HCT116 (cell line): ENCODE results near the gene RAB39A. TPM values are rescaled to one million over a fixed set of nuclear protein-coding genes. Genes with fewer than 3 reads are reported as not detected.

Experiments
- ATAC-seq: fragments of 200-7000 bp; cut with Tn5 transposase; 2 replicates; pipeline ENCODE4 v1.9.1; 2020; ENCODE audit warnings: mild to moderate bottlenecking, moderate library complexity
- BruUV-seq: library from RNA; stranded (reverse); fragments of 400-500 nt; replicated peaks from 2 replicates; lab custom pipeline; 2021; lab: Mats Ljungman, UMichigan
- CTCF ChIA-PET: fragments of 300-600 bp; sonication (Branson Sonifier 250); formaldehyde crosslinking; loops from one replicate; lab custom pipeline; 2021; ENCODE audit warnings: antibody characterized with exemption; lab: Charles Lee
- POLR2A ChIA-PET: fragments of 300-600, 350-600 bp; sonication (Branson Sonifier 250); formaldehyde crosslinking; loops from one replicate; lab custom pipeline; 2021; ENCODE audit warnings: antibody characterized with exemption; lab: Charles Lee
- RAD21 ChIA-PET, 2 experiments: fragments of 300-600 bp; sonication (Branson Sonifier 250); formaldehyde crosslinking; loops; one replicate each; lab custom pipeline; 2023; ENCODE audit warnings: low total read pairs in 2 of 2; ENCODE audit not compliant: uncharacterized antibody in 2 of 2, unreplicated experiment in 2 of 2, low non-redundant PET in 1 of 2; lab: Charles Lee
- DNase-seq: peaks from one replicate; pipeline ENCODE4 v3.0.0-alpha.2; 2010; ENCODE audit warnings: low read depth, low spot score
- H2AFZ ChIP-seq: fragments of 200-600 bp; shearing (Covaris generic), sonication (generic); 2 replicates; pipeline ENCODE4 v1.6.1; 2017; ENCODE audit warnings: low read depth, mixed run types, mixed read lengths, antibody characterized with exemption, low read length; ENCODE audit not compliant: poor library complexity, severe bottlenecking
- H3K27ac ChIP-seq: 2 replicates; pipeline ENCODE4 v1.5.1; 2012; ENCODE audit warnings: low read depth, low read length
- H3K27me3 ChIP-seq: fragments of 200-600 bp; sonication (generic); 2 replicates; pipeline ENCODE4 v1.6.1; 2016; ENCODE audit warnings: mixed run types, low read length, mixed read lengths; ENCODE audit not compliant: insufficient read depth
- H3K36me3 ChIP-seq, 2 experiments: fragments of 200-500 bp in 1 of 2; fragments of 200-600 bp in 1 of 2; sonication (Bioruptor generic) in 1 of 2; sonication (generic) in 1 of 2; 2 replicates each; pipeline versions ENCODE4 v1.5.1 to v1.6.1; 2014 to 2016; ENCODE audit warnings: low read length in 2 of 2, inconsistent platforms in 1 of 2, mixed read lengths in 1 of 2, mixed run types in 1 of 2; ENCODE audit not compliant: insufficient read depth in 2 of 2, control insufficient read depth in 1 of 2
- H3K4me1 ChIP-seq, 2 experiments: fragments of 200-600 bp in 1 of 2; sonication (generic) in 1 of 2; 2 replicates each; pipeline versions ENCODE4 v1.5.1 to v1.6.1; 2012 to 2017; ENCODE audit warnings: low read length in 2 of 2, inconsistent platforms in 1 of 2, mild to moderate bottlenecking in 1 of 2, mixed read lengths in 1 of 2, mixed run types in 1 of 2, moderate library complexity in 1 of 2; ENCODE audit not compliant: insufficient read depth in 2 of 2, control insufficient read depth in 1 of 2
- H3K4me2 ChIP-seq: fragments of 200-600 bp; sonication (generic); 2 replicates; pipeline ENCODE4 v1.6.1; 2017; ENCODE audit warnings: mixed run types, low read length, mixed read lengths
- H3K4me3 ChIP-seq, 2 experiments: fragments of 200-600 bp in 1 of 2; sonication (generic) in 1 of 2; replicated peaks in 1 of 2; 2 replicates each; pipeline ENCODE4 v1.5.1; 2011 to 2016; ENCODE audit warnings: low read length in 2 of 2, control low read depth in 1 of 2, low read depth in 1 of 2, mild to moderate bottlenecking in 1 of 2, mixed read lengths in 1 of 2, mixed run types in 1 of 2
- H3K79me2 ChIP-seq: fragments of 200-600 bp; sonication (generic); 2 replicates; pipeline ENCODE4 v1.6.1; 2017; ENCODE audit warnings: mild to moderate bottlenecking, mixed run types, low read length, moderate library complexity, mixed read lengths; ENCODE audit not compliant: insufficient read depth
- H3K9ac ChIP-seq: fragments of 200-600 bp; sonication (generic); 2 replicates; pipeline ENCODE4 v1.6.1; 2016; ENCODE audit warnings: low read length, mixed read lengths
- H3K9me2 ChIP-seq: fragments of 200-600 bp; sonication (generic), shearing (Covaris generic); 2 replicates; pipeline ENCODE4 v1.6.1; 2017; ENCODE audit warnings: mixed run types, mild to moderate bottlenecking, moderate library complexity; ENCODE audit not compliant: insufficient read depth
- H3K9me3 ChIP-seq, 2 experiments: fragments of 200-500 bp in 1 of 2; fragments of 200-600 bp in 1 of 2; sonication (Bioruptor generic) in 1 of 2; sonication (generic) in 1 of 2; 2 replicates each; pipeline ENCODE4 v1.6.1; 2014 to 2017; ENCODE audit warnings: low read length in 2 of 2, mixed read lengths in 2 of 2, inconsistent platforms in 1 of 2, low read depth in 1 of 2, mild to moderate bottlenecking in 1 of 2, mixed run types in 1 of 2, moderate library complexity in 1 of 2; ENCODE audit not compliant: control insufficient read depth in 1 of 2, insufficient read depth in 1 of 2
- H4K20me1 ChIP-seq: fragments of 200-600 bp; sonication (generic), shearing (Covaris generic); 2 replicates; pipeline ENCODE4 v1.6.1; 2017; ENCODE audit warnings: mixed run types, mild to moderate bottlenecking, moderate library complexity; ENCODE audit not compliant: insufficient read depth
- CBX3 ChIP-seq: IDR thresholded peaks from 2 replicates; pipeline ENCODE4 v1.6.1; 2012; ENCODE audit warnings: low read depth
- CTCF ChIP-seq, 3 experiments: fragments of 200-600 bp in 1 of 3; sonication (generic) in 1 of 3; IDR thresholded peaks in 2 of 3; conservative IDR thresholded peaks in 1 of 3; 2 replicates each; pipeline ENCODE4 v1.5.1; 2012 to 2017; ENCODE audit warnings: low read depth in 2 of 3, low read length in 2 of 3, antibody characterized with exemption in 1 of 3, borderline replicate concordance in 1 of 3, control low read depth in 1 of 3, mild to moderate bottlenecking in 1 of 3, mixed read lengths in 1 of 3, mixed run types in 1 of 3, moderate library complexity in 1 of 3; ENCODE audit not compliant: insufficient read depth in 1 of 3
- EZH2phosphoT487 ChIP-seq: fragments of 200-600 bp; IDR thresholded peaks from 2 replicates; pipeline ENCODE4 v1.6.1; 2018; ENCODE audit warnings: antibody characterized with exemption, borderline replicate concordance
- JUND ChIP-seq: IDR thresholded peaks from 2 replicates; pipeline ENCODE4 v1.6.1; 2012
- POLR2A ChIP-seq: IDR thresholded peaks from 2 replicates; pipeline ENCODE4 v1.7.0; 2011; ENCODE audit warnings: borderline replicate concordance; ENCODE audit not compliant: insufficient read depth, insufficient read length; ENCODE audit errors: extremely low read depth
- POLR2AphosphoS5 ChIP-seq: IDR thresholded peaks from 2 replicates; pipeline ENCODE4 v1.6.1; 2011; ENCODE audit warnings: mild to moderate bottlenecking, low read depth, low read length, moderate library complexity
- RAD21 ChIP-seq: IDR thresholded peaks from 2 replicates; pipeline ENCODE4 v1.6.1; 2012; ENCODE audit warnings: low read depth, mild to moderate bottlenecking
- TCF7L2 ChIP-seq: IDR thresholded peaks from 2 replicates; pipeline ENCODE4 v1.7.0; 2011; ENCODE audit warnings: borderline replicate concordance, inconsistent platforms; ENCODE audit not compliant: insufficient read depth, insufficient read length; ENCODE audit errors: extremely low read depth
- YY1 ChIP-seq: IDR thresholded peaks from 2 replicates; pipeline ENCODE4 v1.6.1; 2011; ENCODE audit warnings: low read length, low read depth, moderate library complexity, mild to moderate bottlenecking; ENCODE audit not compliant: insufficient replicate concordance; ENCODE audit errors: extremely low read depth
- intact Hi-C: fragments of 100-400 bp; cut with micrococcal nuclease; formaldehyde crosslinking; loops from 2 replicates; pipeline ENCODE4 v1.10.0; 2022
- total RNA-seq: library from RNA; stranded (reverse); gene quantifications from one replicate; pipeline ENCODE4 v1.2.1, GENCODE V29; 2021; ENCODE audit not compliant: unreplicated experiment

The RAB39A gene
- total RNA-seq, 1 experiment from 2014 or later, result not detected

DNA sequence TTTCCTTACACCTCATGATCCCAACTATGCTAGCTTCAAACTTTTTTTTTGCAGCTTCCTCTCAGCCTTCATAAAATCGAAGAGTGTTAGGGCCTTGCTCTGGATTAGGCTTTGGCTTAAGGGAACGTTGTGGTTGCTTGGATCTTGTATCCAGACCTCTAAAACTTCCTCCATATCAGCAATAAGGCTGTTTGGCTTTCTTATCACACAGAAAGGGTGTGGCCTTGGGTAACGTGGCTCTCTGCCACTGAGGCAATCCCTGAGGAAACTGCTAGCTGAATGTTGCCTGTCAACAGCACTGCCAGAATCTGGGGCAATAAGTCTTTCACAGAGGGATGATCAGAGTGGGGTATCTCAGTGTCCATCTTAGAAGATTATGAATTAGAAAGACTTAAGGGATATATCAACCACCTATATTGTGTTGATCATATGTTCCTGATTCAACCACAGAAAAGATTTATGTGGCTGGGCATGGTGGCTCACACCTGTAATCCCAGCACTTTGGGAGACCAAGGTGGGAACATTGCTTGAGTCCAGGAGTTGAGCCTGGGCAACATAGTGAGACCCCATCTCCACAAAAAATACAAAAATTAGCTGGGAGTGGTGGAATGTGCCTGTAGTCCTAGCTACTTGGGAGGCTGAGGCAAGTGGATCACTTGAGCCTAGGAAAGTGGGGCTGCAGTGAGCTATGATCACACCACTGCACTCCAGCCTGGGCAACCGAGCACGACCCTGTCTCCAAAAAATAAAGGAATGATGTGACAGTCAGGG lies 67.9 kb downstream of the RAB39A start:
- H4K20me1 ChIP-seq, result no peaks in the 10 kb centered on the region
- no peak overlapping the region for H2AFZ ChIP-seq
- H3K4me2 ChIP-seq, result no peak overlapping the region
- intact Hi-C loops, result no loop called here
- H3K36me3 ChIP-seq, result no peaks in the 10 kb centered on the region
- ATAC-seq, result no peak
- H3K27me3 ChIP-seq, result no peaks in the 10 kb centered on the region
- DNase-seq, result no peak
- H3K9ac ChIP-seq, result no peak overlapping the region
- no peaks in the 10 kb centered on the region for H3K9me2 ChIP-seq
- H3K4me1 ChIP-seq, result peaks cover 0 to 5% of the 10 kb centered on the region in 2 experiments; a peak in 1 of 4 replicates
- ChIA-PET POLR2A (interaction anchor here (1.1 kb wide), 1 partner anchor 13 kb away, joined by 3 read pairs; the partner anchor contains the start of gene CUL5), CTCF (interaction anchor here (1.0 kb wide), 1 partner anchor 13 kb away, joined by 5 read pairs; the partner anchor contains the start of gene CUL5), RAD21 (no interaction called here)
- no peak overlapping the region for H3K4me3 ChIP-seq
- no peak for TF ChIP-seq TCF7L2
- no peak for TF ChIP-seq CTCF (IDR thresholded peaks at IDR 0.05 in 2 of 3, conservative IDR thresholded peaks at IDR 0.05 in 1 of 3; ENCODE audit: borderline replicate concordance in 1 of 3, insufficient read depth in 1 of 3, low read depth in 2 of 3, low read length in 2 of 3)
- TF ChIP-seq POLR2AphosphoS5, result no peak
- no peak for TF ChIP-seq POLR2A
- TF ChIP-seq JUND, result no peak
- no peak for TF ChIP-seq YY1
- TF ChIP-seq CBX3, result no peak
- no peak for TF ChIP-seq RAD21
- no peak for TF ChIP-seq EZH2phosphoT487
- no TSS peak for BruUV-seq
- H3K79me2 ChIP-seq, result no peaks in the 10 kb centered on the region
- H3K27ac ChIP-seq, result no peak overlapping the region
- H3K9me3 ChIP-seq, result no peaks in the 10 kb centered on the region
